K562 (cell line): ENCODE data around the gene LTN1. TPM values are rescaled to one million over a fixed set of nuclear protein-coding genes. Genes with fewer than 3 reads are reported as not detected.

Experiments
- EWSR1 ChIP-seq: fragments of 450-650 bp; IDR thresholded peaks from 2 replicates; pipeline ENCODE4 v1.6.1; 2018; ENCODE audit warnings: borderline replicate concordance, mild to moderate bottlenecking, low read depth, moderate library complexity; ENCODE audit not compliant: partially characterized antibody
- FOXK2 ChIP-seq, 2 experiments: fragments of 450-650 bp; IDR thresholded peaks in 1 of 2; conservative IDR thresholded peaks in 1 of 2; 2 replicates each; pipeline ENCODE4 v1.6.1; 2016; ENCODE audit warnings: low read depth in 2 of 2, mild to moderate bottlenecking in 1 of 2
- KDM2B ChIP-seq: fragments of 250-450 bp; sonication (Bioruptor Pico); IDR thresholded peaks from 2 replicates; pipeline ENCODE4 v1.8.0; 2021; ENCODE audit warnings: mild to moderate bottlenecking, moderate library complexity
- MYBL2 ChIP-seq, 2 experiments: fragments of 450-650 bp in 1 of 2; sonication (generic) in 1 of 2; formaldehyde crosslinking in 1 of 2; IDR thresholded peaks; 2 replicates each; pipeline versions ENCODE4 v1.6.1 to v1.8.1; 2017 to 2022; ENCODE audit warnings: borderline replicate concordance in 1 of 2, inconsistent platforms in 1 of 2, low read depth in 1 of 2, mild to moderate bottlenecking in 1 of 2, missing genetic modification reagents in 1 of 2, moderate library complexity in 1 of 2
- PML ChIP-seq: IDR thresholded peaks from 2 replicates; pipeline ENCODE4 v1.6.1; 2012; ENCODE audit warnings: low read length, inconsistent platforms
- PTBP1 ChIP-seq: fragments of 200-400 bp; formaldehyde crosslinking; IDR thresholded peaks from 2 replicates; pipeline ENCODE4 v1.6.1; 2017; ENCODE audit warnings: low read depth, low read length
- RUNX1 ChIP-seq: sonication (generic); IDR thresholded peaks from 2 replicates; pipeline ENCODE4 v1.6.1; 2016; ENCODE audit warnings: antibody characterized with exemption, low read depth
- SAFB2 ChIP-seq: fragments of 200-400 bp; formaldehyde crosslinking; IDR thresholded peaks from 2 replicates; pipeline ENCODE4 v1.6.1; 2018; ENCODE audit warnings: borderline replicate concordance, low read length, low read depth, moderate library complexity; ENCODE audit not compliant: severe bottlenecking
- SIRT6 ChIP-seq: IDR thresholded peaks from one replicate; pipeline ENCODE4 v1.6.1; 2012; ENCODE audit warnings: low read depth, mild to moderate bottlenecking, control low read depth, inconsistent platforms, low read length, moderate library complexity
- SIX5 ChIP-seq, 2 experiments: IDR thresholded peaks; 2 replicates each; pipeline ENCODE4 v1.6.1; 2011; ENCODE audit warnings: low read length in 2 of 2, borderline replicate concordance in 1 of 2, low read depth in 1 of 2, mild to moderate bottlenecking in 1 of 2, moderate library complexity in 1 of 2; ENCODE audit not compliant: insufficient read depth in 1 of 2
- SMC3 ChIP-seq: conservative IDR thresholded peaks from 2 replicates; pipeline ENCODE4 v1.6.1; 2011; ENCODE audit warnings: low read depth, low read length, improper control_type of control experiment; ENCODE audit not compliant: insufficient read depth
- TCF7 ChIP-seq: sonication (generic); IDR thresholded peaks from 2 replicates; pipeline ENCODE4 v1.6.1; 2016; ENCODE audit warnings: antibody characterized with exemption, borderline replicate concordance
- TFAM ChIP-seq: fragments of 250-450 bp; sonication (Bioruptor Pico); conservative IDR thresholded peaks from 2 replicates; pipeline ENCODE4 v1.5.0; 2021; ENCODE audit warnings: mild to moderate bottlenecking, moderate library complexity
- ZNF212 ChIP-seq: fragments of 450-650 bp; formaldehyde crosslinking; IDR thresholded peaks from 2 replicates; pipeline ENCODE4 v1.4.0; 2020; ENCODE audit warnings: mild to moderate bottlenecking
- ZNF311 ChIP-seq: fragments of 250-450 bp; sonication (Bioruptor Pico); IDR thresholded peaks from 2 replicates; pipeline ENCODE4 v1.4.0; 2020; ENCODE audit warnings: mild to moderate bottlenecking, moderate library complexity
- polyA plus RNA-seq, 8 experiments: library from polyadenylated mRNA; depleted of rRNA in 4 of 8; stranded (reverse) in 5 of 8; unstranded in 3 of 8; fragments of >200 nt; fragmentation: Nextera tagmentation in 2 of 8; fragmentation: Illumina TruSeq in 1 of 8; extraction: Ambion mirVana in 2 of 8; extraction: Trizol in 1 of 8; gene quantifications; 2 replicates each; pipeline versions ENCODE4 v1.2.1 to v1.2.3, GENCODE V29; 2011 to 2014; ENCODE audit warnings: inconsistent platforms in 1 of 8, missing spikeins in 1 of 8
- total RNA-seq, 7 experiments: library from RNA; depleted of rRNA in 6 of 7; stranded (reverse); fragments of >200 nt in 6 of 7; fragmentation: Illumina TruSeq in 2 of 7; extraction: Trizol in 2 of 7; gene quantifications; 2 replicates each; pipeline versions ENCODE4 v1.2.1 to v1.2.3, GENCODE V29; 2011 to 2021; ENCODE audit warnings: low replicate concordance in 1 of 7
- TF ChIP-seq, protein P1 (sequence below): sonication (generic); formaldehyde crosslinking; IDR thresholded peaks from 2 replicates; pipeline ENCODE4 v1.8.0; 2023; ENCODE audit warnings: mild to moderate bottlenecking, missing genetic modification reagents
- TF ChIP-seq, protein P2 (sequence below), 2 experiments: IDR thresholded peaks; 2 replicates each; pipeline ENCODE4 v1.6.1; 2011; ENCODE audit warnings: borderline replicate concordance in 1 of 2, control low read depth in 1 of 2, low read depth in 1 of 2, low read length in 1 of 2, mild to moderate bottlenecking in 1 of 2, mixed read lengths in 1 of 2, moderate library complexity in 1 of 2; ENCODE audit not compliant: insufficient read depth in 1 of 2, insufficient read length in 1 of 2, poor library complexity in 1 of 2, severe bottlenecking in 1 of 2; ENCODE audit errors: extremely low read depth in 1 of 2
- TF ChIP-seq, protein P3 (sequence below): fragments of 450-650 bp; formaldehyde crosslinking; IDR thresholded peaks from 2 replicates; pipeline ENCODE4 v1.4.0; 2022; ENCODE audit warnings: missing genetic modification characterization
- TF ChIP-seq, protein P4 (sequence below): sonication (generic); formaldehyde crosslinking; IDR thresholded peaks from 2 replicates; pipeline ENCODE4 v1.8.1; 2023; ENCODE audit warnings: mild to moderate bottlenecking, missing genetic modification reagents

The LTN1 gene
- total and polyA plus RNA-seq, 9 of the 15 experiments (the other 6 are each of a cell fraction or from before 2014, with no cell fraction given) = 15.7 to 49.6 (median 28.7) TPM

DNA sequence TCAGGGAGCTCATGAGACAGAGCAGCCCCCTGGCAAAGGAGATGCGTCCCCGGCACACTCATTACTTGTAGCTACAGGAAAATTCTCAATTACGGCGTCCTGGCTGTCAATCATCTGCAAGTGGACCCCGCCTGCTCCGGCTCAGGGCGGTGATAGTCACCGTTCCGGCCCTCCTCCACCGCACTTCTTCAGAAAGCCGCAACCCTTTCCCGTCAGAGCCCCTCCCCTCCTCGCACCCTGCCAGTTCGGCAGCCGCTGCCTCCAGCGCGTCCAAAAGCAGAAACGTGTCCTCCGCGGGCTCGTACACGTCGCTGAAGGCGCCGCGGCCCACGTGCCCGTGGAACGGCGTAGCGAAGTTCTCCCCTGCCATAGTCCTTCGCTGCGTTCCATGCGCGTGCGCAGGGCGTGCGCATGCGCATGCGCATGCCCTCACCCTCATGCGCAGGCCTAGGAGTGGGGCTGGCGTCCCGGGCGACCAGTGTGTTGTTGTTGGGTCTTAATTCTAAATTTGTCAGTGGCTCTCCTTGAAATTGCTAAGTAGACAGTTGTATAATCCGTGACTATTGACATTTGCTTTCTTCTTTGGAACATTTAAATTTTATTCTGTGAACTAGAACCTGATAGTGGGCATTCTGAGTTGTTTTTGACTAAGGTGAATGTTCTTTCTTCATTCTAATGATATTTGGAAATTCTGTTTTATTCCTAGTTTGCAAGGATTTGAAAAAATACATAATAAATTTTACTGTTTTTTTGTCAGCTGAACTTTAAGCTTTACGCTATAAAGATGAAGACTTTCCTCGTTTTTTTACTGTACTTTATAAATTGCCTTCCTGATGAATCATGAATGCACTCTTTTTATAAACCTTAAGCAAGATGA, 107.5 kb downstream of the LTN1 start (continued):
- TF ChIP-seq, protein P1, sequence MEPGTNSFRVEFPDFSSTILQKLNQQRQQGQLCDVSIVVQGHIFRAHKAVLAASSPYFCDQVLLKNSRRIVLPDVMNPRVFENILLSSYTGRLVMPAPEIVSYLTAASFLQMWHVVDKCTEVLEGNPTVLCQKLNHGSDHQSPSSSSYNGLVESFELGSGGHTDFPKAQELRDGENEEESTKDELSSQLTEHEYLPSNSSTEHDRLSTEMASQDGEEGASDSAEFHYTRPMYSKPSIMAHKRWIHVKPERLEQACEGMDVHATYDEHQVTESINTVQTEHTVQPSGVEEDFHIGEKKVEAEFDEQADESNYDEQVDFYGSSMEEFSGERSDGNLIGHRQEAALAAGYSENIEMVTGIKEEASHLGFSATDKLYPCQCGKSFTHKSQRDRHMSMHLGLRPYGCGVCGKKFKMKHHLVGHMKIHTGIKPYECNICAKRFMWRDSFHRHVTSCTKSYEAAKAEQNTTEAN = no peak
- TF ChIP-seq, protein P2, sequence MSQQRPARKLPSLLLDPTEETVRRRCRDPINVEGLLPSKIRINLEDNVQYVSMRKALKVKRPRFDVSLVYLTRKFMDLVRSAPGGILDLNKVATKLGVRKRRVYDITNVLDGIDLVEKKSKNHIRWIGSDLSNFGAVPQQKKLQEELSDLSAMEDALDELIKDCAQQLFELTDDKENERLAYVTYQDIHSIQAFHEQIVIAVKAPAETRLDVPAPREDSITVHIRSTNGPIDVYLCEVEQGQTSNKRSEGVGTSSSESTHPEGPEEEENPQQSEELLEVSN (IDR thresholded peaks at IDR 0.05; ENCODE audit: borderline replicate concordance in 1 of 2, extremely low read depth in 1 of 2, insufficient read depth in 1 of 2, insufficient read length in 1 of 2, low read depth in 1 of 2, low read length in 1 of 2, poor library complexity in 1 of 2, severe bottlenecking in 1 of 2) = peak; percentile 99 to 100
- TF ChIP-seq TFAM (CRISPR knock-in tag) (no peak), FOXK2 (conservative IDR thresholded peaks at IDR 0.05 in 1 of 2, IDR thresholded peaks at IDR 0.05 in 1 of 2; ENCODE audit: low read depth in 2 of 2) (peak in 1 of 2 experiments; percentile 80; a peak in 3 of 4 replicates), PML (peak; percentile 69), SIRT6 (no peak), EWSR1 (no peak), SIX5 (IDR thresholded peaks at IDR 0.05; ENCODE audit: borderline replicate concordance in 1 of 2, insufficient read depth in 1 of 2, low read depth in 1 of 2, low read length in 2 of 2) (no peak), ZNF311 (CRISPR knock-in tag) (peak; percentile 35; the same call in 1 of the 2 replicates), SMC3 (no peak), SAFB2 (no peak), MYBL2 (IDR thresholded peaks at IDR 0.05; ENCODE audit: low read depth) (no peak), MYBL2 (CRISPR knock-in tag; IDR thresholded peaks at IDR 0.05; ENCODE audit: borderline replicate concordance) (no peak), KDM2B (CRISPR knock-in tag) (no peak), ZNF212 (CRISPR knock-in tag) (no peak), PTBP1 (no peak), RUNX1 (0 out of 2 replicates have a peak, but pooled peaks have one; percentile 33), TCF7 (peak; percentile 20; the same call in 1 of the 2 replicates)
- TF ChIP-seq, protein P3, sequence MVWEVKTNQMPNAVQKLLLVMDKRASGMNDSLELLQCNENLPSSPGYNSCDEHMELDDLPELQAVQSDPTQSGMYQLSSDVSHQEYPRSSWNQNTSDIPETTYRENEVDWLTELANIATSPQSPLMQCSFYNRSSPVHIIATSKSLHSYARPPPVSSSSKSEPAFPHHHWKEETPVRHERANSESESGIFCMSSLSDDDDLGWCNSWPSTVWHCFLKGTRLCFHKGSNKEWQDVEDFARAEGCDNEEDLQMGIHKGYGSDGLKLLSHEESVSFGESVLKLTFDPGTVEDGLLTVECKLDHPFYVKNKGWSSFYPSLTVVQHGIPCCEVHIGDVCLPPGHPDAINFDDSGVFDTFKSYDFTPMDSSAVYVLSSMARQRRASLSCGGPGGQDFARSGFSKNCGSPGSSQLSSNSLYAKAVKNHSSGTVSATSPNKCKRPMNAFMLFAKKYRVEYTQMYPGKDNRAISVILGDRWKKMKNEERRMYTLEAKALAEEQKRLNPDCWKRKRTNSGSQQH = peak; percentile 50; the same call in 1 of the 2 replicates
- TF ChIP-seq, protein P4, sequence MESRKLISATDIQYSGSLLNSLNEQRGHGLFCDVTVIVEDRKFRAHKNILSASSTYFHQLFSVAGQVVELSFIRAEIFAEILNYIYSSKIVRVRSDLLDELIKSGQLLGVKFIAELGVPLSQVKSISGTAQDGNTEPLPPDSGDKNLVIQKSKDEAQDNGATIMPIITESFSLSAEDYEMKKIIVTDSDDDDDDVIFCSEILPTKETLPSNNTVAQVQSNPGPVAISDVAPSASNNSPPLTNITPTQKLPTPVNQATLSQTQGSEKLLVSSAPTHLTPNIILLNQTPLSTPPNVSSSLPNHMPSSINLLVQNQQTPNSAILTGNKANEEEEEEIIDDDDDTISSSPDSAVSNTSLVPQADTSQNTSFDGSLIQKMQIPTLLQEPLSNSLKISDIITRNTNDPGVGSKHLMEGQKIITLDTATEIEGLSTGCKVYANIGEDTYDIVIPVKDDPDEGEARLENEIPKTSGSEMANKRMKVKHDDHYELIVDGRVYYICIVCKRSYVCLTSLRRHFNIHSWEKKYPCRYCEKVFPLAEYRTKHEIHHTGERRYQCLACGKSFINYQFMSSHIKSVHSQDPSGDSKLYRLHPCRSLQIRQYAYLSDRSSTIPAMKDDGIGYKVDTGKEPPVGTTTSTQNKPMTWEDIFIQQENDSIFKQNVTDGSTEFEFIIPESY (CRISPR knock-in tag) = peak; percentile 90
